KMS-11 (cell line): ENCODE measurements around the gene PRDM5.

ENCODE experiments used
- H2AFZ ChIP-seq: fragments of 200-600 bp; sonication (generic); 2 replicates; pipeline ENCODE4 v1.6.1; 2016; ENCODE audit warnings: antibody characterized with exemption, mixed run types, low read depth
- H3K27ac ChIP-seq: fragments of 200-600 bp; sonication (generic); 2 replicates; pipeline ENCODE4 v1.6.1; 2016; ENCODE audit warnings: mild to moderate bottlenecking, mixed run types
- H3K27me3 ChIP-seq: fragments of 200-600 bp; sonication (generic); 2 replicates; pipeline ENCODE4 v1.6.1; 2017; ENCODE audit warnings: mild to moderate bottlenecking, low read depth, mixed run types, moderate library complexity; ENCODE audit not compliant: insufficient read depth
- H3K36me3 ChIP-seq: fragments of 200-600 bp; sonication (generic); 2 replicates; pipeline ENCODE4 v1.6.1; 2017; ENCODE audit warnings: mild to moderate bottlenecking, mixed run types; ENCODE audit not compliant: insufficient read depth
- H3K4me1 ChIP-seq: fragments of 200-600 bp; sonication (generic); 2 replicates; pipeline ENCODE4 v1.6.1; 2016; ENCODE audit warnings: mild to moderate bottlenecking, low read depth, mixed run types; ENCODE audit not compliant: poor library complexity, severe bottlenecking
- H3K4me2 ChIP-seq: fragments of 200-600 bp; sonication (generic); 2 replicates; pipeline ENCODE4 v1.7.0; 2016; ENCODE audit warnings: mild to moderate bottlenecking, mixed run types
- H3K4me3 ChIP-seq: fragments of 200-600 bp; sonication (generic); IDR thresholded peaks from 2 replicates; pipeline ENCODE4 v1.6.1; 2017; ENCODE audit warnings: low read depth, low read length, mixed read lengths; ENCODE audit not compliant: insufficient read depth
- H3K79me2 ChIP-seq: fragments of 200-600 bp; sonication (generic); 2 replicates; pipeline ENCODE4 v1.6.1; 2016; ENCODE audit warnings: low read depth, mixed run types; ENCODE audit not compliant: insufficient read depth
- H3K9ac ChIP-seq: fragments of 200-600 bp; sonication (generic); 2 replicates; pipeline ENCODE4 v1.6.1; 2016; ENCODE audit warnings: mild to moderate bottlenecking, mixed run types
- H4K20me1 ChIP-seq: fragments of 200-600 bp; sonication (generic); 2 replicates; pipeline ENCODE4 v1.6.1; 2016; ENCODE audit warnings: mild to moderate bottlenecking, mixed run types; ENCODE audit not compliant: insufficient read depth
- CTCF ChIP-seq: fragments of 200-600 bp; sonication (generic); conservative IDR thresholded peaks from 2 replicates; pipeline ENCODE4 v1.6.1; 2017; ENCODE audit warnings: low read depth, mild to moderate bottlenecking, antibody characterized with exemption, low read length, moderate library complexity, mixed read lengths

The PRDM5 gene

GRCh38 chr4:120839974-120840751 lies 82.4 kb downstream of the PRDM5 start:
- peaks cover 17% of the 10 kb centered on the region for H3K4me1 ChIP-seq
- no peak overlapping the region for H2AFZ ChIP-seq
- no peak overlapping the region for H3K9ac ChIP-seq
- no peaks in the 10 kb centered on the region for H4K20me1 ChIP-seq
- H3K4me2 ChIP-seq: no peak overlapping the region
- H3K27ac ChIP-seq: no peak overlapping the region
- H3K27me3 ChIP-seq: no peaks in the 10 kb centered on the region
- H3K79me2 ChIP-seq: no peaks in the 10 kb centered on the region
- H3K4me3 ChIP-seq: no peak overlapping the region
- H3K36me3 ChIP-seq: no peaks in the 10 kb centered on the region
- TF ChIP-seq CTCF: no peak

- no peaks in the 10 kb centered on the region for H3K79me2 ChIP-seq
- H4K20me1 ChIP-seq: no peaks in the 10 kb centered on the region
- no peak overlapping the region for H2AFZ ChIP-seq
- no peaks in the 10 kb centered on the region for H3K36me3 ChIP-seq
- no peak for TF ChIP-seq CTCF
- H3K27ac ChIP-seq: no peak overlapping the region
- no peak overlapping the region for H3K4me3 ChIP-seq
- H3K4me2 ChIP-seq: no peak overlapping the region
- no peak overlapping the region for H3K9ac ChIP-seq
- H3K27me3 ChIP-seq: no peaks in the 10 kb centered on the region
- peaks cover 10% of the 10 kb centered on the region for H3K4me1 ChIP-seq
Observed at GRCh38 chr4:120839334-120839973, 83.1 kb downstream of the PRDM5 start.

- H3K4me2 ChIP-seq: no peak overlapping the region
- H3K36me3 ChIP-seq: no peaks in the 10 kb centered on the region
- no peaks in the 10 kb centered on the region for H3K79me2 ChIP-seq
- no peaks in the 10 kb centered on the region for H3K27me3 ChIP-seq
- H3K4me1 ChIP-seq: peaks cover 3% of the 10 kb centered on the region
- H3K27ac ChIP-seq: no peak overlapping the region
- no peak for TF ChIP-seq CTCF
- H3K9ac ChIP-seq: no peak overlapping the region
- H3K4me3 ChIP-seq: no peak overlapping the region
- no peaks in the 10 kb centered on the region for H4K20me1 ChIP-seq
- H2AFZ ChIP-seq: no peak overlapping the region
Observed at GRCh38 chr4:120838784-120839183, 83.7 kb downstream of the PRDM5 start.

- no peak overlapping the region for H3K27ac ChIP-seq
- H3K79me2 ChIP-seq: no peaks in the 10 kb centered on the region
- H2AFZ ChIP-seq: no peak overlapping the region
- H3K4me1 ChIP-seq: no peaks in the 10 kb centered on the region
- no peaks in the 10 kb centered on the region for H3K36me3 ChIP-seq
- no peak overlapping the region for H3K4me2 ChIP-seq
- no peaks in the 10 kb centered on the region for H4K20me1 ChIP-seq
- no peak overlapping the region for H3K9ac ChIP-seq
- H3K4me3 ChIP-seq: no peak overlapping the region
- TF ChIP-seq CTCF: no peak
- no peaks in the 10 kb centered on the region for H3K27me3 ChIP-seq
Observed at GRCh38 chr4:120837656-120838055, 84.9 kb downstream of the PRDM5 start.
